Dermis microvascular lymphatic vessel endothelial cell (primary cell): Measurements from ENCODE around the gene STK39. TPM values are rescaled to one million over a fixed set of nuclear protein-coding genes. Genes with fewer than 3 reads are reported as not detected.
"Not testable (repeated sequence)": the region's sequence is repeated elsewhere in the genome, so short reads cannot be mapped to it uniquely, and the experiment has no call there.

Experiments used
- DNase-seq, 2 donors: peaks; one replicate each; pipeline versions ENCODE4 v3.0.0 to v3.0.0-alpha.2; 2010; ENCODE audit warnings: low read depth in 2 of 2
- total RNA-seq: library from RNA; depleted of rRNA; stranded (reverse); fragments of >200 nt; gene quantifications from 2 replicates; pipeline ENCODE4 v1.2.1, GENCODE V29; 2014

STK39 gene
- 1.5 and 2.8 TPM in 2 replicates for total RNA-seq

GRCh38 chr2:168247341-168248261, at the start of gene STK39:
TSS of gene STK39 (minus strand) at chr2:168247595. CDS start at chr2:168247435, 160 bp downstream.
- DNase-seq = peak; percentile 15 to 73

- no peak for DNase-seq
These were observed 47.7 kb upstream of the STK39 start for GRCh38 chr2:168295051-168295450.

GRCh38 chr2:168294409-168294808, 47.0 kb upstream of the STK39 start:
- no peak for DNase-seq

- no peak for DNase-seq
These were observed 46.4 kb upstream of the STK39 start for GRCh38 chr2:168293766-168294165.

- no peak for DNase-seq
These were observed 43.0 kb upstream of the STK39 start for GRCh38 chr2:168290391-168290790.

- no peak for DNase-seq
These were observed 42.5 kb upstream of the STK39 start for GRCh38 chr2:168289880-168290279.

GRCh38 chr2:168286535-168286934, 39.1 kb upstream of the STK39 start:
- no peak for DNase-seq

- DNase-seq = no peak
These were observed 31.1 kb upstream of the STK39 start for GRCh38 chr2:168278424-168278888.

- no peak for DNase-seq
These were observed 29.9 kb upstream of the STK39 start for GRCh38 chr2:168277276-168277675.

- no peak for DNase-seq
These were observed 24.8 kb upstream of the STK39 start for GRCh38 chr2:168272225-168272624.

- not testable (repeated sequence) for DNase-seq
These were observed 15.5 kb upstream of the STK39 start for GRCh38 chr2:168262926-168263325.

GRCh38 chr2:168256448-168256847, 9.1 kb upstream of the STK39 start:
- no peak for DNase-seq

- no peak for DNase-seq
These were observed 8.5 kb upstream of the STK39 start for GRCh38 chr2:168255866-168256265.

- no peak for DNase-seq
These were observed 7.7 kb upstream of the STK39 start for GRCh38 chr2:168255103-168255502.

- DNase-seq = no peak
These were observed 7.0 kb upstream of the STK39 start for GRCh38 chr2:168254158-168254935.

- no peak for DNase-seq
These were observed 6.0 kb upstream of the STK39 start for GRCh38 chr2:168253379-168253778.

- no peak for DNase-seq
These were observed 5.6 kb upstream of the STK39 start for GRCh38 chr2:168252976-168253375.

GRCh38 chr2:168246483-168247340, 683 bp downstream of the STK39 start:
- peak; percentile 17 to 67 for DNase-seq

- DNase-seq = no peak
These were observed 1.3 kb downstream of the STK39 start for GRCh38 chr2:168246072-168246482.

- no peak for DNase-seq
These were observed 2.1 kb downstream of the STK39 start for GRCh38 chr2:168245074-168245825.

GRCh38 chr2:168244318-168244717, 3.1 kb downstream of the STK39 start:
- DNase-seq = no peak
